ENCODE data around the gene DAB2IP.

DAB2IP gene

GRCh38 chr9:121645853-121646807 is 5.3 kb upstream of the DAB2IP start:
- peaks cover 6% of the 10 kb centered on the region for H3K4me1 Mint-ChIP-seq (ENCODE audit: low read depth)
- H3K27me3 Mint-ChIP-seq = peaks cover 9% of the 10 kb centered on the region
- no peaks in the 10 kb centered on the region for H3K9me3 Mint-ChIP-seq (ENCODE audit: low read depth)
- no peaks in the 10 kb centered on the region for H3K36me3 Mint-ChIP-seq
- H3K4me3 Mint-ChIP-seq = no peak overlapping the region
- no peak overlapping the region for H3K27ac Mint-ChIP-seq

DNA sequence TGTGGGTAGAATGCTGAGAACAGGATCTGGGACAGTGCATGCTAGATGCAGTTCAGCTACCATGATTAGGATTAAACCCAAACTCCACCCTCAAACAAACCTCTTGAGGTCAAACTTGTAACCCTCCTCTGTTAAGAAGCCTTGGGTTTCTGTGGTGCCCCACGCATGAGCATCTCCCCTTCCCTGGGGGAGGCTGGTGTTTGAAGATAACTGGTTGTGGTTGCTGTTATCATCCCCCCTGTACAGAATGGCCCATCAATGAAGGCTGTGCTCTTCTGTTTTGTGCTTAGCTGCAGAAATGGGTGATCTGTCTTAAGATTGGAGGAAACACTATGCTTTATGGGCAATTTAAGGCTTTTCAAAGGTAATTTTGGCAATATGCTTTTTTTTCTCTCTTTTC is 4.4 kb upstream of the DAB2IP start:
- H3K4me1 Mint-ChIP-seq (ENCODE audit: low read depth) = peaks cover 8% of the 10 kb centered on the region
- H3K36me3 Mint-ChIP-seq = no peaks in the 10 kb centered on the region
- no peak overlapping the region for H3K4me3 Mint-ChIP-seq
- no peaks in the 10 kb centered on the region for H3K9me3 Mint-ChIP-seq (ENCODE audit: low read depth)
- no peak overlapping the region for H3K27ac Mint-ChIP-seq
- H3K27me3 Mint-ChIP-seq = peaks cover 9% of the 10 kb centered on the region

DNA sequence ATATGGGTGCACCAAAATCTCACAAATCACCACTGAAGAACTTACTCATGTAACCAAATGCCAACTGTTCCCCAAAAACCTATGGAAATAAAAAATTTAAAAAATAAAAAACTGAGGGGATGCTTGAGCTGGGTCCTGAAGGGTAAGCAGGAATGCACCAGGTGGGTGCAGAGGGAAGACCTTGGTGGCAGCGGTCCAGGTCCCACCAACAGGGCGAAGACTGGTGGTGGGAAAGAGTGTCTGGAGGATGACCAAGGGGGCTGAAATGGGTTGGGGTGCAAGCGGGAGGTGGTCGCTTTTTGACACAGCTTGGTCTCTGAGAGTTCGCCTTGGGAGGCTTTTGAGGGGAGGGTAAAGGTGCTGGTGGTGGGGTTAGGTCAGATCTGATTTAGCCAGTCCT is 3.3 kb upstream of the DAB2IP start:
- Mint-ChIP-seq H3K9me3 (ENCODE audit: low read depth) (no peaks in the 10 kb centered on the region), H3K4me3 (no peak overlapping the region), H3K4me1 (ENCODE audit: low read depth) (peaks cover 16% of the 10 kb centered on the region), H3K27me3 (peaks cover 9% of the 10 kb centered on the region), H3K36me3 (no peaks in the 10 kb centered on the region), H3K27ac (no peak overlapping the region)

DNA sequence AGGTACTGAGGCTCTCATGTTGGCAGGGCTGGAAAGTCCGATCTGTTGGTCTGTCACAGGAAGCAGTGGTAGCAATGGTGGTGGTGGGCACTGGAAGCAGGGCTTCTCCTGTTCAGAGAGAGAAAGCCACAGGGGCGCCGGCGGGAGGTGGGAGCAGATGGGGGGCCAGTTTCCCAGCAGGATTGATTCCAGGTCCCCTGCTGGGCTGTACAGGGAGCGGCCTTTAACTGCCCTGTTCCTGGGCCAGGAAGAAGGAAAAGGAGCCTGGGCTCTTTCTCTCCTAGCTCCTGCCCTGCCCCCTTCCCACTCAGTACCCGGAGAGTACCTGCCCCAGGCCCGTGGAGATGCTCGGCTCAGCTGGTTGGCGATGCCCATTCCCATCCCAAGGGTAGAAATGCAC is 2.6 kb upstream of the DAB2IP start:
- H3K36me3 Mint-ChIP-seq = no peaks in the 10 kb centered on the region
- H3K27ac Mint-ChIP-seq = no peak overlapping the region
- H3K4me1 Mint-ChIP-seq (ENCODE audit: low read depth) = peaks cover 16% of the 10 kb centered on the region
- peaks cover 15% of the 10 kb centered on the region for H3K27me3 Mint-ChIP-seq
- H3K9me3 Mint-ChIP-seq (ENCODE audit: low read depth) = no peaks in the 10 kb centered on the region
- no peak overlapping the region for H3K4me3 Mint-ChIP-seq

- H3K9me3 Mint-ChIP-seq (ENCODE audit: low read depth) = no peaks in the 10 kb centered on the region
- H3K27ac Mint-ChIP-seq = no peak overlapping the region
- H3K27me3 Mint-ChIP-seq = peaks cover 18% of the 10 kb centered on the region
- no peaks in the 10 kb centered on the region for H3K36me3 Mint-ChIP-seq
- H3K4me3 Mint-ChIP-seq = no peak overlapping the region
- peaks cover 16% of the 10 kb centered on the region for H3K4me1 Mint-ChIP-seq (ENCODE audit: low read depth)
Observed at GRCh38 chr9:121649476-121650216, 1.8 kb upstream of the DAB2IP start.

- Mint-ChIP-seq H3K9me3 (ENCODE audit: low read depth) (no peaks in the 10 kb centered on the region), H3K36me3 (no peaks in the 10 kb centered on the region), H3K27ac (no peak overlapping the region), H3K4me1 (ENCODE audit: low read depth) (peaks cover 16% of the 10 kb centered on the region), H3K27me3 (peaks cover 23% of the 10 kb centered on the region), H3K4me3 (peak overlapping the region; percentile 78)
Observed at GRCh38 chr9:121650217-121651007, 1.0 kb upstream of the DAB2IP start.

DNA sequence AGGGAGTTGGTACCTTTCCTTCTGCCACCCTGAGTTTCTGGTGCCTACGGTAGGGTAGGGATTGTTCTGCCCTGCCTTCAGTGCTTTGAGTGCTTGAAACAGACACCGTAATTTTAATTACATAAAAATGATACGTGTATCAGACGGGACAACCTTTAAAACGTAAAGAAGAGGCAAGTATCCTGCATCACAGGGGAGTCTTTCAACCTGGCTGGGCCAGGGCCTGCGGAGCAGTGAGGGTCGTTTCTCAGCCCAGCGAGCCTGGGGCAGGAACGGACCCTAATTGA is 483 bp upstream of the DAB2IP start:
- Mint-ChIP-seq H3K4me3 (peak overlapping the region; percentile 78), H3K27me3 (peaks cover 23% of the 10 kb centered on the region), H3K4me1 (ENCODE audit: low read depth) (peaks cover 16% of the 10 kb centered on the region), H3K27ac (no peak overlapping the region), H3K9me3 (ENCODE audit: low read depth) (no peaks in the 10 kb centered on the region), H3K36me3 (no peaks in the 10 kb centered on the region)

DNA sequence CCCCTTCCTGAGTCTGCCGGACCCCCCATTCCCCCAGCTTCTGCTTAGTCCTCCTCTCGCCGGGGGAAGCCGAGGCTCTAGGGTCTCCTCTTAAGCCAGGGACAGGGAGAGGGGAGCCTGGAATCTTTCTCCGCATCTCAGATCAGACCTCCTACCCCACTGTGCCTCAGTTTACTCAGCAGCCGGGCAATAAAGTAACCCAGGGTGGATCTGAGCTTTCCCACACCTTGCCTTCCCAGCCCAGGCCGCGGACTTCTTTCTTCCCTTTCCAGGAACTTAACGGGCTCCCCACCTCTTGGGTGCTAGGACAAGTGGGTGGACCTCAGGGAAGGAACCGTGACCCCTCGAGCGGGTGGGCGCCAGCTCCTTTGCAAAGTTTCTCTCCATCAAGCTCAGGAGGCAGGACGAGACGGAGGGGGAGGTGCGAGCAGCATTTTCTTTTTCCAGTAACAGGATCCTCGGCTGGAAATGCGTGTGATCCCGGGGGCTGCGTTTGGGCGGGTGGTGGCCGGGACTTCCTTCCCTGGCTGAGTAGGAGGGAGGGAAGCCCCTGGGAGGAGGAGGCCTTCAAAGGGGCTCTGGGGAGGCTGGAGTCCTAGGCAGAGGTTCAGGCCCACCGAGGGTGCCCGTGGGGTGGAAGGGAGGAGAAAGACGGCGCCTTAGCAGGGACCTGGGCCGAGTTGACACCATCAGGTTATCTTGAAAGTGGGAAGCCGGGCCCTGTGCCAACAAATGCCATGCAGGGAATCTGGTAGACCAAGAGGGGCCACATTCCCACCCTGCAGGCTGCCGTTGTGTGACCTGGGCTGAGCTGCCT is 795 bp downstream of the DAB2IP start:
- Mint-ChIP-seq H3K4me1 (ENCODE audit: low read depth) (peaks cover 16% of the 10 kb centered on the region), H3K4me3 (peak overlapping the region; percentile 62)

DNA sequence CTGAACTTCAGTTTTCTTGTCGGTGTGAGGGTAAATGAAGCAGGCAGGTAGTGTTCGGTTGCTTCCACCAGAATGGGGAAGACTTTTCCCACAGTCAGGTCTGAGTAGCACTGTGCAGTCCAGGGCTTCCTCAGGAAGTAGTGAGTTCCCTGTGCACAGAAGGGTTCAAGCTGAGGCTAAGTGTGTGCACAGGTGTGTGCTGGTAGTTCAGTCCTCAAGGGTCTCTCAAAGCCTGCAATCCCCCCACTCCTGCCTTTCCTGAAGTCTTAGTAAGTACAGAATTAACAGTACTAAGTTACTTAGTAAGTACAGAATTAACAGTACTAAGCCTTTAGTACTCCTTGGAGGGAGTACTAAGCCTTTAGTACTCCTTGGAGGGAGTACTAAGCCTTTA is 1.4 kb downstream of the DAB2IP start:
- Mint-ChIP-seq H3K4me3 (peak overlapping the region; percentile 62), H3K36me3 (no peaks in the 10 kb centered on the region), H3K27me3 (peaks cover 31% of the 10 kb centered on the region), H3K4me1 (ENCODE audit: low read depth) (peaks cover 16% of the 10 kb centered on the region), H3K27ac (no peak overlapping the region), H3K9me3 (ENCODE audit: low read depth) (no peaks in the 10 kb centered on the region)

More for the DNA sequence above, 795 bp downstream of the DAB2IP start:
- Mint-ChIP-seq H3K27me3 (peaks cover 27% of the 10 kb centered on the region), H3K9me3 (ENCODE audit: low read depth) (no peaks in the 10 kb centered on the region), H3K27ac (no peak overlapping the region), H3K36me3 (no peaks in the 10 kb centered on the region)

DNA sequence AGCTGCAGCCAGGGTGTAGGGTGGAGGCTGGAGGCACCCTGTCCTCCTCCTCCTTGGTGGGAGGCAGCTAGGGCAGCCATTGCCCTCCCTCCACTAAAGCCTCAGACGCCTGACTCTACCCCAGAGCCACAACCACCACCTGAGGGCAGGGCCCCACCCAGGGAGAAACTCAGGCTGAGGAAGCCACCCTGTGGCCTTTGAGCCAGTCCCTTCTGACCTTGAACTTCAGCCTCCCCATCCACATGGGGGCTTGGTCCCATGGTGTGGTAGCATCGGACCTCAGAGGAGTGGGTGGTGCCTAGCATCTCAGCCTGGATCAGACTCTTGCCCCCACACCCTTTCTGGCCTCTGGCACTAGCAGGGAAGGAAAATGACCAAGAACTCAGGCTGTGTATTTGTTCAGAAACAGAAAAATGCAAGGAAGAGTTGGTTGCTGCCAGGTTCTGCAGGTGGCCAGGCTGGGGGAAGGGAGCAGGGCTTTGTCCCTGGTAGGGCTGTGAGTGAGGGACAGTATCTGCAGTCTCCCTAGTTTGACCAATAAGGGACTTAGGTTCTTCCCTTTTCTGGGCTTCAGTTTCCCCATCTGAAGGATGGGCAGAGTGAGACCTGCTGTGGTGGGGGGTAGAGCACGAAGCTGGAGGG is 3.2 kb downstream of the DAB2IP start:
- H3K4me1 Mint-ChIP-seq (ENCODE audit: low read depth) = peaks cover 16% of the 10 kb centered on the region
- H3K4me3 Mint-ChIP-seq = no peak overlapping the region
- no peaks in the 10 kb centered on the region for H3K9me3 Mint-ChIP-seq (ENCODE audit: low read depth)
- H3K27me3 Mint-ChIP-seq = peaks cover 31% of the 10 kb centered on the region
- no peak overlapping the region for H3K27ac Mint-ChIP-seq
- no peaks in the 10 kb centered on the region for H3K36me3 Mint-ChIP-seq

- Mint-ChIP-seq H3K27me3 (peaks cover 32% of the 10 kb centered on the region), H3K27ac (no peak overlapping the region), H3K4me1 (ENCODE audit: low read depth) (peaks cover 16% of the 10 kb centered on the region), H3K36me3 (no peaks in the 10 kb centered on the region), H3K4me3 (no peak overlapping the region), H3K9me3 (ENCODE audit: low read depth) (no peaks in the 10 kb centered on the region)
Observed at GRCh38 chr9:121655231-121655755, 3.9 kb downstream of the DAB2IP start.

- Mint-ChIP-seq H3K9me3 (ENCODE audit: low read depth) (no peaks in the 10 kb centered on the region), H3K36me3 (no peaks in the 10 kb centered on the region), H3K27me3 (peaks cover 29% of the 10 kb centered on the region), H3K27ac (no peak overlapping the region), H3K4me1 (ENCODE audit: low read depth) (peaks cover 8% of the 10 kb centered on the region), H3K4me3 (no peak overlapping the region)
Observed at GRCh38 chr9:121656941-121657470, 5.6 kb downstream of the DAB2IP start.

- Mint-ChIP-seq H3K27me3 (peaks cover 31% of the 10 kb centered on the region), H3K27ac (no peak overlapping the region), H3K4me3 (no peak overlapping the region), H3K4me1 (ENCODE audit: low read depth) (no peaks in the 10 kb centered on the region), H3K9me3 (ENCODE audit: low read depth) (no peaks in the 10 kb centered on the region), H3K36me3 (no peaks in the 10 kb centered on the region)
Observed at GRCh38 chr9:121658166-121658565, 6.7 kb downstream of the DAB2IP start.
